ENCODE results near the gene SELENOM. TPM values are rescaled to one million over a fixed set of nuclear protein-coding genes. Genes with fewer than 3 reads are reported as not detected.

The SELENOM gene
- polyA plus RNA-seq, 1 donor (not counting 4 experiments of a cell fraction or from before 2014, with no cell fraction given), result 9.1 TPM

DNA sequence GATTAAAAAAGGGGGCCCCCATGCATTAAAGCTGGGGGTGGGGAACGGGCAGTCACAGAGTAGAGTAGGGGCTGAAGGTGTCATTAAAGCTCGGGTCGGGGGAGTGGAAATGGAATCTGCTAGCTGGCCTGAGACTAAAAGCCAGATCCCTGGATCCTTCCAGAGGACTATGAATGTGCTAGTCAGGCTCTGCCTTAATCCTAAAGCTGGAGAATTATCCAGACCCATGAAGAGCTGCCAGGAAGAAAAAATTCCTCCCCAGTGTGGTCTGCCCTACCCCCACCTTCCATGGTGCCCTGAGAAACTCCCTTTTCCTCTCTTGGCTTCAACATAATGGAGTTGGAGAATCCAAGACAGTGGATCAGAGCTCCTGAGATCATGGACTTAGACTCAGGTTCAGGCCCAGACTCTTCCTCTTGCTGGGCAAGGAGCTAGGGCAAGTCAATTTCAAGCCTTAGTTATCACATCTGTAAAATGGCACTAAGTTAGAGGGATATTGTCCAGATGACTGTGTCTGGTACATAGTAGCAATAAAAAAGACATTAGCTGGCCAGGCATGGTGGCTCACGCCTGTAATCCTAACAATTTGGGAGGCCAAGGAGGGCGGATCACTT, 50.3 kb downstream of the SELENOM start:
- Histone ChIP-seq H3K79me2 (ENCODE audit: control insufficient read depth, insufficient read depth, low read length) (no peaks in the 10 kb centered on the region), H3K9ac (ENCODE audit: control insufficient read depth, extremely low read depth, insufficient read depth, low read length) (no peak overlapping the region), H3K4me2 (ENCODE audit: control insufficient read depth, extremely low read depth, insufficient read depth, low read depth, low read length) (no peak overlapping the region), H2AFZ (ENCODE audit: control insufficient read depth, low read length) (no peak overlapping the region), H3K27ac (ENCODE audit: control insufficient read depth, insufficient read depth, low read length) (no peak overlapping the region), H3K36me3 (ENCODE audit: control insufficient read depth in 2 of 2, extremely low read depth in 1 of 2, insufficient read depth in 2 of 2, low read length in 2 of 2) (no peaks in the 10 kb centered on the region), H3K4me3 (ENCODE audit: control insufficient read depth in 2 of 3, extremely low read depth in 1 of 3, insufficient read depth in 2 of 3, low read depth in 1 of 3, low read length in 3 of 3) (no peak overlapping the region), H3K4me1 (ENCODE audit: control insufficient read depth, extremely low read depth, insufficient read depth, low read length) (peaks cover 20% of the 10 kb centered on the region), H4K20me1 (ENCODE audit: control insufficient read depth, extremely low read depth, insufficient read depth, low read length) (no peaks in the 10 kb centered on the region), H3K9me3 (ENCODE audit: control insufficient read depth, low read depth, low read length) (no peaks in the 10 kb centered on the region), H3K27me3 (ENCODE audit: control insufficient read depth, extremely low read depth, insufficient read depth, low read length) (no peaks in the 10 kb centered on the region), H3K9me1 (ENCODE audit: control insufficient read depth, extremely low read depth, insufficient read depth, low read length) (no peaks in the 10 kb centered on the region)
- FAIRE-seq (no peak), DNase-seq (ENCODE audit: low read depth, low spot score) (no peak)
- TF ChIP-seq, protein P1, sequence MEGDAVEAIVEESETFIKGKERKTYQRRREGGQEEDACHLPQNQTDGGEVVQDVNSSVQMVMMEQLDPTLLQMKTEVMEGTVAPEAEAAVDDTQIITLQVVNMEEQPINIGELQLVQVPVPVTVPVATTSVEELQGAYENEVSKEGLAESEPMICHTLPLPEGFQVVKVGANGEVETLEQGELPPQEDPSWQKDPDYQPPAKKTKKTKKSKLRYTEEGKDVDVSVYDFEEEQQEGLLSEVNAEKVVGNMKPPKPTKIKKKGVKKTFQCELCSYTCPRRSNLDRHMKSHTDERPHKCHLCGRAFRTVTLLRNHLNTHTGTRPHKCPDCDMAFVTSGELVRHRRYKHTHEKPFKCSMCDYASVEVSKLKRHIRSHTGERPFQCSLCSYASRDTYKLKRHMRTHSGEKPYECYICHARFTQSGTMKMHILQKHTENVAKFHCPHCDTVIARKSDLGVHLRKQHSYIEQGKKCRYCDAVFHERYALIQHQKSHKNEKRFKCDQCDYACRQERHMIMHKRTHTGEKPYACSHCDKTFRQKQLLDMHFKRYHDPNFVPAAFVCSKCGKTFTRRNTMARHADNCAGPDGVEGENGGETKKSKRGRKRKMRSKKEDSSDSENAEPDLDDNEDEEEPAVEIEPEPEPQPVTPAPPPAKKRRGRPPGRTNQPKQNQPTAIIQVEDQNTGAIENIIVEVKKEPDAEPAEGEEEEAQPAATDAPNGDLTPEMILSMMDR (optimal IDR thresholded peaks at IDR 0.05 in 1 of 3, IDR thresholded peaks at IDR 0.05 in 1 of 3, conservative IDR thresholded peaks at IDR 0.05 in 1 of 3; ENCODE audit: extremely low read depth in 1 of 3, insufficient read depth in 2 of 3, low read length in 3 of 3), result no peak
- TF ChIP-seq EZH2 (IDR thresholded peaks at IDR 0.05; ENCODE audit: low read length), result no peak
- dilution Hi-C loops (cut with MboI; ENCODE audit: extremely low pct_ligation_motif_present, low sequenced_read_pairs), result loop anchor here (25.0 kb wide), 1 partner anchor 95 kb away; the partner anchor contains the start of genes MORC2 and TUG1

DNA sequence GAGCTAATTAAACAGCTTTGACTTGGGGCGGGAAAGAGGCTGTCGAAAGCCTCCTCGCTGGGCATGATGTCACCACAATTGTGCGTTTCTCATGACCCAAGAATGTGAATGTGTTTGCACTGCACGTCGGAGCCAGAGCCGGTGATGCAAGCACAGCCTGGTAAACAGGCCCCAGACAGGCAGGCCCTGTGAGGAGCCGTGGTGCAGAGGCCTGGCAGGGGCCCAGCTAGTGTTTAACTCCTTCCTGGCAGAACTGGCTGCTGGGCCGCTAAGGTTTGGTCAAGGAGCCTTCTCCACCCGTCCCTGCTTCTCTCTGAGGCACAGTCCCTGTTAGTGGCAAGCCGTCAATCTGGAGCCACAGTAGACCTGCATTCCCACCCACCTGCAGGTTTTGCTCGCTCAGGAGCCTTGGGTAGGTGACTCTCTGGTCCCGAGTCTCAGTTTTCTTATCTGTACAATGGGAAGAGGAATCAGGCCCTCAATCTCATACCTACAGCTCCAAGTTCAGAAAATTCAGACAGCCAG, 51.7 kb downstream of the SELENOM start:
- TF ChIP-seq, protein P1 (optimal IDR thresholded peaks at IDR 0.05 in 1 of 3, IDR thresholded peaks at IDR 0.05 in 1 of 3, conservative IDR thresholded peaks at IDR 0.05 in 1 of 3; ENCODE audit: extremely low read depth in 1 of 3, insufficient read depth in 2 of 3, low read length in 3 of 3), result no peak
- no peak for TF ChIP-seq EZH2 (IDR thresholded peaks at IDR 0.05; ENCODE audit: low read length)
- H2AFZ ChIP-seq (ENCODE audit: control insufficient read depth, low read length), result no peak overlapping the region
- dilution Hi-C loops (cut with MboI; ENCODE audit: extremely low pct_ligation_motif_present, low sequenced_read_pairs), result loop anchor here (25.0 kb wide), 1 partner anchor 93 kb away; the partner anchor contains the start of genes MORC2 and TUG1
- no peaks in the 10 kb centered on the region for H3K36me3 ChIP-seq (ENCODE audit: control insufficient read depth in 2 of 2, extremely low read depth in 1 of 2, insufficient read depth in 2 of 2, low read length in 2 of 2)
- no peaks in the 10 kb centered on the region for H3K9me1 ChIP-seq (ENCODE audit: control insufficient read depth, extremely low read depth, insufficient read depth, low read length)
- DNase-seq (ENCODE audit: low read depth, low spot score), result peak; percentile 81
- H4K20me1 ChIP-seq (ENCODE audit: control insufficient read depth, extremely low read depth, insufficient read depth, low read length), result no peaks in the 10 kb centered on the region
- no peak overlapping the region for H3K9ac ChIP-seq (ENCODE audit: control insufficient read depth, extremely low read depth, insufficient read depth, low read length)
- H3K79me2 ChIP-seq (ENCODE audit: control insufficient read depth, insufficient read depth, low read length), result no peaks in the 10 kb centered on the region
- peak overlapping the region; percentile 49 for H3K27ac ChIP-seq (ENCODE audit: control insufficient read depth, insufficient read depth, low read length)
- peak overlapping the region; percentile 35 for H3K4me2 ChIP-seq (ENCODE audit: control insufficient read depth, extremely low read depth, insufficient read depth, low read depth, low read length)
- H3K4me1 ChIP-seq (ENCODE audit: control insufficient read depth, extremely low read depth, insufficient read depth, low read length), result peaks cover 16% of the 10 kb centered on the region
- peak; percentile 17 for FAIRE-seq
- H3K9me3 ChIP-seq (ENCODE audit: control insufficient read depth, low read depth, low read length), result no peaks in the 10 kb centered on the region
- H3K4me3 ChIP-seq (ENCODE audit: control insufficient read depth in 2 of 3, extremely low read depth in 1 of 3, insufficient read depth in 2 of 3, low read depth in 1 of 3, low read length in 3 of 3), result no peak overlapping the region
- no peaks in the 10 kb centered on the region for H3K27me3 ChIP-seq (ENCODE audit: control insufficient read depth, extremely low read depth, insufficient read depth, low read length)

All from keratinocyte (primary cell).